GM19455 (cell line): ENCODE measurements around the gene PAIP2.
"Not testable (repeated sequence)": the region's sequence is repeated elsewhere in the genome, so short reads cannot be mapped to it uniquely, and the experiment has no call there.

Source experiments
- ATAC-seq: cut with Tn5 transposase; IDR thresholded peaks from one replicate; pipeline ENCODE4 v1.9.1; 2021; ENCODE audit not compliant: unreplicated experiment

PAIP2 gene, protein sequence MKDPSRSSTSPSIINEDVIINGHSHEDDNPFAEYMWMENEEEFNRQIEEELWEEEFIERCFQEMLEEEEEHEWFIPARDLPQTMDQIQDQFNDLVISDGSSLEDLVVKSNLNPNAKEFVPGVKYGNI

DNA sequence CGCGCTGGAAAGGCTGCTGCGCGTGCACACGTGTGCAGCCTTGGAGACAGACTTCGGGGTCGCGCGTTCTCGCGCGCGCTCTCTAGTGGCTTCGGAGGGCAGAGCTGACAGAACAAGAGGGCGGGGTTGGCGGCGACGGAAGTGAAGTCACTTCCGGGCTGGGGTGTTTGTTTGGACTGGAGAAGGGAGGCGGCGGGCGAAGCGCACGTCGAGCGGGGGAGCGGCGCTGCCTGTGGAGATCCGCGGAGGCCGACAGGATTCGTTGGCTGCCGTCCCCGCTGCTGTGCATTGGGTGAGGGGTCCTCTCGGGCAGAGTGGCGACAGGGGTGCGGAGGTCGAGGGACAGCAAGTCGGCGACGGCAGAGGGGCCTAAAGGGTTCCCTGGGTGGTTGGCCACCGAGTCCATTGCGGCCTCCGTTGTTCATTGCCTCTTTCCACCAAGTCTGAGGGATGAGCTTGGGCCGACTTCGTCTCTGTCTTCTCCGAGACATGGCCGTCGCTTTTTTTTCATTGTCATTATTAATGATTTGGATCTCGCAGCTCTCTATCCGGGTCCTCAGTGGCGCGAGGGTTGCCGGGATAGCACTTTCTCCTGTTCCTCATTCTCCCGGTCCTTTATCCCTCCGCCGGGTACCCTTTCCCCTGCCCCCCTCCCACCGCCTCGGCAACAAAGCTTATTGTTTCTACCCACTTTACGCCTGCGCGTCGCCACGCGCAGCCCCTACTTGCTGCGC is at the start of gene PAIP2:
Gene PAIP2, plus strand, starts transcription at position 166 of the 734 bp plus-strand sequence. CDS start 21,931 bp downstream, outside the sequence.
- ATAC-seq, result peak; percentile 89

DNA sequence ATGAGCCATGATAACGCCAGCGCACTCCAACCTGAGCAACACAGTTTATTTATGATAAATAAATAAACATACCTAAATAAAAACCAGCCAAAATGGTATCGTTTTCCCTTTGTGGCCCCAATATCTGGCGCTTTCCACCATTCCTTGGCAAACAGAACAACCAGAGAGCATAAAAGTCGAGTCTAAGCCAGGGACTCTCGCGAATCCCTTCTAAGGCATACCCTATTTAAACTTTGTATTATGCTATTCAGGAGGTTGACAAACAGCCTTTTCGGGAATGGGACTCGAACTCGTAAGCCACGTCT is 48.5 kb upstream of the PAIP2 start:
- ATAC-seq, result no peak

DNA sequence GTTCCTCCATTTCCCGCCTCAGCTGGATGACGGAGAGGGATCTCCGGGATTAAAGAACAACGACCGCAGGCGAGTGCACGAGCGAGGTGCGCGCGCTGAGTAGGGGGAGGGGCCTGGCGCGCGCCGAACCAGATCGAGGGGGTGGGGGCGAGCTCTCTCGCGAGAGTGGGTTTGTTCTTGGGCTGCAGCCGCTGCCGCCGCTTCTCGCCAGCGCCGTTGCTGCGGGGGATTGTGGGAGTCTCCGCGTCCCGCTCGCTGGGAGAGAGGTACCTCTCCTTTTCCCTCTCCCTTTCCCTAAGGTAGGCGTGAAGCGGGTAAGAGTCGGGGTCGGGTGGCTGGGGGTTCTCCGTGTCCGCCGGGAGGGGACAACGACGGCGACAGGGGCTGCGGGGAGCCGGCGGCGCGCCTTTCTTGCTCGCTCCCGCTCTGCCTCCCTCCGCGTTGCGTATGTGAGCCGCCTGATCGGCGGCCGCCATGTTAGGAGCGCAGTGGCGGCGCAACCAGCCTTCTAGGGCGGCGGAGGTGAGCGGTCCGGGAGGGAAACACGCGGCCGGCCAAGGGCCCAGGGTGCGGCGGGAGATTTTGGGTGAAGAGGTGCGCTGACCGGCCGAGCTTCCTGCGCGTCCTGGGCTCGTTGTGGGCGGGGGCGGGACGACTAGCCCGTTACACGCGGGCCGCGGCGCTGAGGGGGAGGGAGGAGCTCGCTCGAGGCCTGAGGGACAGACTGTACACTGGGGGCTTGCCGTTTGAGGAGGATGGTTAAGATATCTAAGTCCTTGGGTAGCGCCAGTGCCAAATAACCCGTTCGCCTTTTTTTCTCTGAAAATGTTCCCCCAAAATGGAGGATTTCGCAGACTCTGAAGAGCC is 47.9 kb upstream of the PAIP2 start, which contains the start of gene MATR3:
Gene MATR3, plus strand, starts transcription at position 234 of the 867 bp plus-strand sequence. CDS start 13,676 bp downstream, outside the sequence.
- ATAC-seq, result peak; percentile 76

DNA sequence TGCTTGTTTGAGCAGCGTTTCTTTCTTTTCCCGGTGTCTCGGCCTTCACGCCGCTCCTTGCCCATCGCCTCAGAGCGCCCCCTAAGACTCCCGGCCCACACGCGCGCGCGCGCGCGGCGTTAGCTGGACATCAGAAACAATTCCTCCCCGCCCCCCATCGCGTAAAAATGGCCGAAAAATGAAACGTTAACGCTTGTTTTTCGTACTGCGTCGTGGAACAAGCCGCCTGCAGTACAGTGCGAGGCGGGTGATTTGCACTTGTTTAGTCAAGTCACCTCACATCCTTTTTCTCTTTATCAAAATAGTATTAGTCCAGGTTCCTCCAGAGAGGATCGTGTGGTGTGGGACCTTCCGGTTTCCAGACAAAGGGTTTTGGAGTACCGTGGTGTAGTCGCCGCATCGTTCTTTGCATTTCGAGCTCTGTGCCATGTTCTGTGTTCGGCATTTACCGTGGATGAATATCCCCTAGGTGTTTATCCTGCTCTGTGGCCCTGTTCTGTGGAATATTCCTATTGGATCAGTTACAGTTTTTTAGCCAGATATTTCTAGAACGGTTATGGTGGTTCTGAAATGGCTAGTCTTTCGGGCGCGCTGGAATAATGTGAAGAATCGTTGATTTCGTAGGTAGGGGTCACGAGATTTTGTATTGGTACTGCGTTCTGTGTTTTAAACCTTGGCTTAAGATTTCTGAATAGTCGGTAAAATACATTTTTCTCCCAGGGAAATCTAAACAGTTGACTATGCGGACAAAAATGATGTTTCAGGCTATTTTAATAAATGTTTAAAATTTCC is 47.1 kb upstream of the PAIP2 start:
- ATAC-seq, result peak; percentile 36

DNA sequence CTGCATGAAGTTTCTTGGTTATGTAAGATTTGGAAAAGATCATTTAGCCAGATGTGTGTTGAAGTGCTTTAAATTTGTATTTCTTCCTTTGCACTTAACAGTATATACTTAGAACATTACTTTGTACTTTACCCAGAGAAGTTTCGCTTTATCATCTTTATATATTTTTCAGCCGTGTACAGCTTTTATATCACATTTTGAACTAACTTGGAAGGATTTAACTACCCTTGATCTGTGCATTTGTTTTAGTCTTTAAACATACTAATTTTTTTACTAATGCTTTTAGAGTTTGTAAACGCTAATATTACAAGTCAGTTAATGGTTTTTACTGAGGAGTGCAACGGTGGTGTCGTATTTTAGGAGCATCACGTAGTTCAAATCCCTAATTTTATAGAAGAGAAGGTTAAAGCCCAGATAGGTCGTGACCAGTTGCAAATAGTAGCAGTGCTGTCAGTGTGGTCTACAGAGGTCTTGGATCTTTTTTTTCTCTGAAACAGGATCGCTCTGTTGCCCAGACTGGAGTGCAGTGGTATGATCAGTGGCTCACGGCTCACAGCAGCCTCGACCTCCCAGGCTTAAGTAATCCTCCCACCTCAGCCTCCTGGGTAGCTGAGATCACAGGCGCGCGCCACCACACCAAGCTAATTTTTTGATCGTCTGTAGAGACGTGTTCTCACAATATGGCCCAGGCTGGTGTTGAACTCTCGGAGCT is 46.2 kb upstream of the PAIP2 start:
- ATAC-seq, result no peak

DNA sequence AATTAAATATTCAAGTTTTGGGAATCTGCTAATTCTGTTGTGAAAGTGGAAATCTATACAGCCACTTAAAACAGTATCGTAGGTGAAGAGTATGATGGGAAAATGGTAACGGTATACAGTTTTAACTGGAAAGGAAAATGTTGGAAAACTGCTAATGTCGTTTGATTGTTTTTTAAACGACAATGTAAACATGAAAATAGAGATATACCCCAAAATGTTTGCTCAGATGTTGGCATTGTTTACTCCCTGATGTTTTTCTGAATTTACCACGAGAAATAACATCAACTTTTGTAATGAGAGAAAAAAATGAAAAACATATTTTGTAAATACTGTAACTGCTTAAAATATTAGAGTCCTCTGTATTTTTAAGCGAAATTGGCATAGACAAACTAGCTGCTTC is 45.5 kb upstream of the PAIP2 start:
- no peak for ATAC-seq

DNA sequence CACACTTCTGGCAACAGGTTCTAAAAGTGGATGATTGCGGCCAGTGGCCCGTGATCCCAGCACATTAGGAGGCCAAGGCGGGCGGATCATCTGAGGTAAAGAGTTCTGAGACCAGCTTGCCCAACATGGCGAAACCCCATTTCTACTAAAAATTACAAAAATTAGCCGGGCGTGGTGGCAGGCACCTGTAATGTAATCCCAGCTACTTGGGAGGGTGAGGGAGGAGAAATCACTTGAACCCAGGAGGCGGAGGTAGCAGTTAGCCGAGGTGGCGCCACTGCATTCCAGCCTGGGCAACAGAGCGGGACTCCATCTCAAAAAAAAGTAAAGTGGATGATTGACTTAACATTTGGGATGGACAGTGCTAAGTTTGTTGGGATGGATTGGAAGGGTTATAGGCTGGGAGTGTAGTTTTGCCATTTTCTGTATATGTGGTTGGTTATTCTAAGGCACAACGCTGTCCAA is 44.8 kb upstream of the PAIP2 start:
- ATAC-seq, result no peak

DNA sequence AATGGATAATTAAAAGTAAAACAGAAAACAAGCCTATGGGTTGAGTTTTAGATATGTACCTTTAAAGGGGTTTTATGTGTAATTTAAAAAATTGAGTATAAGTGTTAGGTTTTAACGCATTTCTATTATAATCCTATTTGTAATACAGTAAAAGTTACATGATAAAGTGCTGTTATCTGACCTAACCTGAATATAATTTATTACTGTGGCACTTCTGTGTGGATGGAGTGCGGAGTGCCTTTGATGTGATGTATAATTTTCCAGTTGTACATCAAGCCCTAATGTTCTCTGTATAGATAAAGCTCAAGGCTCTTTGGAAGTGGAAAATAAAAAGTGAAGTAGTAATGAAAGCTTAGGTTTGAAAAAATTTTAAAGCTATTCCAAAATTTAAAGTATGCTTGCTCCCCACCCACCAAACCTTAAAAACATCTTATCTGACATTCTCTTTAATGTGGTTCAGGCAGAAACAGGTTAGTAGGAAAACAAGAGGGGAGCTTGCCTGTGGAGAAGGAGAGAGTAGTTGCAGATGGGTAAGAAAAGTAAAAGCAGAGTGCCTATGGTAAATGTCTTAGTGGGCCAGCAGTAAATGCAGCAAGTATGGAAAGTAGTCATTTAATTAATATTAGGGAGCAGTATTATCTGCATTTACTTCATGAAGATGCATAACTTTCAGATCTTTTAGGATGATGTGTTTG is 44.1 kb upstream of the PAIP2 start:
- no peak for ATAC-seq

DNA sequence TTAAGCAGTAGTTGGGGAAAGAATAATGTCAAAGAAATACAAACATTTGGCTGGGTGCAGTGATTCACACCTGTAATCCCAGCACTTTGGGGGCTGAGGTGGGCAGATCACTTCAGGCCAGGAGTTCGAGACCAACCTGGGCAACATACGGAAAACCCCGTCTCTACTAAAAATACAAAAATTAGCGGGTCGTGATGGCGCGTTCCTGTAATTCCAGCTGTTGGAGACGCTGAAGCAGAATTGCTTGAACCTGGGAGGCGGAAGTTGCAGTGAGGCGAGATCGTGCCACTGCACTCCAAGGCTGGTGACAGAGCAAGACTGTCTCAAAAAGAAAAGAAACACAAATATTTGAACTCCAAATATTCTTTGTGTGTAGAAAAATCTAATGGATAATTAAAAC is 43.4 kb upstream of the PAIP2 start:
- no peak for ATAC-seq

DNA sequence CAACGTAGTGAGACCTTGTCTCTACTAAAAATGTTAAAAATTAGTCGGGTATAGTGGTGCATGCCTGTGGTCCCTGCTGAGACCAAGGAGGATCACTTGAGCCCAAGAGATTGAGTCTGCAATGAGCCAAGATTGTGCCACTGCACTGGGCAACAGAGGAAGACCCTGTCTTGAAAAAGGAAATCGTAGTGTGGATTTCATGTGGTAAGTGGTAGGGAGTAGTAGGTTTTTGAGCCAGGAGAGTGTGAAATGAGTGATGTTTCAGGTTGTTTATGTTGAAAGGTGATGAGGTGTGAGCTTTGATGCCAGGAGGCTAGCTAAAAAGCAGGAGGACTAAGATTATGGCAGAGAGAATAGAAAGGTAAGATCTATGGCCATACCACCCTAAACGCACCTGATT is 42.2 kb upstream of the PAIP2 start:
- no peak for ATAC-seq

DNA sequence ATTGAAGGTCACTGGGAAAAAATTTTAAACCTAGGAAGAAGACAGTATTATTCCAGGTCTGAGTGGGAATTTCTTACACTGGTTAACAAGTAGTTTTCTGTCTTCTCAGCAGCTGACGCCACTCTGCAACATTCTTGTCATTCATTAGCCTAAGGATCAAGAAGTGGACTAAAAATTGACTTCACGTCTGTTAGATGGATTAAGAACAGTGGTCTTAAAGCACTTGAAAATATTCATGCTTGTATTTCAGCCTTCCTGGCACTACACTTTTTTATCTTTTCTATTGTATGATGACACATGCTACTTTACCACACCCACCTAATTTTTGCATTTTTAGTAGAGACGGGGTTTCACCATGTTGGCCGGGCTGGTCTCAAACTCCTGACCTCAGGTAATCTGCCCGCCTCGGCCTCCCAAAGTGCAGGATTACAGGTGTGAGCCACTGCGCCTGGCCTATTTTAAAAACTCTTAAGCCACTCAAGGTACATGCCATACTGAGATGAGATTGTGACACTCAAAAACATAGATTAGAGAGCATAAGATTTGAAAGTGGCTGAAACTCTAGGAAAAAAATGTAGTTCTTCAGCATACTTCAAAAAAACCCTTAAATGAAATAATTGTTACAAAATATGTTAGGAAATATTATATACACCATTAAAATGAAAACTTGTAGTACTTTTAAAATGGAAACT is 39.7 kb upstream of the PAIP2 start:
- ATAC-seq, result no peak

DNA sequence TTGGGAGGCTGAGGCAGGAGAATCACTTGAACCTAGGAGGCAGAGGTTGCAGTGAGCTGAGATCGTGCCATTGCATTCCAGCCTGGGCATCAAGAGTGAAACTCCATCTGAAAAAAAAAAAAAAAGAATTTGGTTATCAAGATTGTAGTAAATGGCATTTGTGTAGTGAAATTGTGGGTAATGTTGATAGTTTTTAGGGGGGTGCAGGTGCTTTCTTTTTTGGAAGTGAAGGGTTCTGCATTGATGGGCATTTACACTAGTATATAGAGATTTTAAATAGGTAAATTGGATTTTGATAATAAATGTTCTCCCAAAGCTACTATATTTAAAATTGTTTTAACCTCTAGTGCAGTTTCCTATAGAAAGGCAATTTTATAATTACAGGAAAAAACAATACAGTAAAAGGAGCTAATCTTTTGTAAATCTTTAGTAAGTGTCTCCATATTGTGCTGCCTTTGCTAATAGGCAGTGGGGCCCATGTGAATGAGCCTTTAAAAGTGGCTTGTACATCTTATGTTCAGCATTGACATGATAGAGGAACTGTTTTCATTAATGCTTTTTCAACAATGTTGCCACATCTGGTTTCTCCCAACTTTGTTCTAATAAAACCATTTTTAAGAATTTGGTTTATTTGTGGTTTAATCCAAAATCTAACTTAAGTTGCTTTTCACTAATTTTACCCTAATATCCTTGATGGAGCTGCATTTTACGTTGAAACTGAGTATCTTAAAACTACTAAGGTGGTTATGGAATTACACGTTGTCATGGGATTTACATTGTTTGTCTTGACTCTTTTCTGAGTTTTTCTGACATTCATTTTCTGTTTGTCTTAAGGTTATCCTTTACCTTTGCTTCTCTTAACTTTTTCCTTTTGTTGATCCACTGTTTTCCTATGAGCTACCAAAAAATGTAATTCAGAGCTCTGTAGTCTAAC is 37.0 kb upstream of the PAIP2 start:
- no peak for ATAC-seq

DNA sequence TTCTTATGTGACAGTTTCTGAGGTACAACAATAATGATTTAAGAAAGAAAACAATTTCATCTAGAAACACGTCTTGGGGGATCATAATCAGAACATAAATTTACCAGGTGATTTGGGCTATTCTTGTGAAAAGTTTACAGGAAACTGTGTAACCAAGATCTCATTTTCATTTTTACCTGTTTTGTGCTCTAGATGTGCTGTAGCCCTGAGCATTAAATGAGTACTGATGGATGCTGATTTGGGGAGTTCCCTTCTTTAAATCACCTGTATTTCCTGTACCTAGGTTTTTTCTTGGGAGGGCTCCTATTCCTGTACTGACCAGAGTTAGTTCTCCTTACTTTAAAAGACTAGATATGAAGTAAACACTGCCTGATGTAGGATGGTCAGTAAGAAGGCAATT is 35.5 kb upstream of the PAIP2 start:
- no peak for ATAC-seq

DNA sequence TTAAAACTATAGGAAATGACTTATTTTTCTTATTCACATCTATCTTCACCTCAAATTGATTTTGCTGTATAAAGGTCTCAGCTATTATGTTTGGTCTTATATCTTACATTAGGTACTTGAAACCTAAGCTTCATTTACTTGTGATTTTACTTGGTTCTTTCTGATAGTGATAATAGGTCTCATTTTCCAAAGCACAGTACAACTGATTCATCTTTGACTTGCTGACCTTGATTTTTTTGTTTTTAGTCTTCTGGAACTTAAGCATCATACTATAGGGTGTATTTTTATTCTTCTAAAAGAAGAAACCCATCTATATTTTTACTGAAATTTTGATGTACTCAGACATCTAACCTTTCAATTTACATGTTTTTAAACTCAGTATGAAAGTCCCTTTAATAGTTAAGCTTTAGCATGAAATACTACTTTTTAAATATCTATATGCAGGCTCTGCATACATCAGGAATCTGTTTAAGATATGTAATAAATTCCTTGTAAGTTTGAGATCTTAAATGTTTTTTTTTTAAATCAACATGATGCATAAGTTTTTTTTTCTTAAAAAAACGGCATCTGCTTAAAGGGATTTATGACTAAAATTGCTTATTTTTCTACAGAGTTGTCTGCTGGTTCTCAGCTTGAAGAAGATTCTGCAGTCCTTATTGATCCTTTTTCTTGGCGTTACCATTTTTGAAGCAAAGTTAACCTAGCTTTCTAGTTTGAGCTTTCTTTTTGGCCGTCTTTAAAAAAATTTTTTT is 34.9 kb upstream of the PAIP2 start:
- ATAC-seq, result no peak

DNA sequence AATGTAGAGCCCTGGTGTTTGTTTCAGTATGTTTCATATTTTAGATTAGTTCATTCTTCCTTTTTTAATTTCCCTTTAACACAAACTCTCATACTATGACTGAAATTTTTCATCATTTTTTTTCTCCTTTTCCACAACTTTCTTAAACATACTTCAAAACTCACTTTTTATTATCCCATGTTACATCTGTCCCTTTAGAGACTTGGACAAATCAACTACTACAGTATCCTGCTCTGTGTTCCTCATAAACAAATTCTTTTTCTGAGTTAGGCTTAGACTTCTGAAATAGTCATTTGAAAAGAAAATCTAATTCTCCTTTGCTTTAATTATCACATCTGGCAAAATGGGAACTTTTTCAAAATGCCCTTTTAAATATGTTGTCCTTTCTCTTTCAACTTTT is 32.9 kb upstream of the PAIP2 start:
- ATAC-seq, result no peak

DNA sequence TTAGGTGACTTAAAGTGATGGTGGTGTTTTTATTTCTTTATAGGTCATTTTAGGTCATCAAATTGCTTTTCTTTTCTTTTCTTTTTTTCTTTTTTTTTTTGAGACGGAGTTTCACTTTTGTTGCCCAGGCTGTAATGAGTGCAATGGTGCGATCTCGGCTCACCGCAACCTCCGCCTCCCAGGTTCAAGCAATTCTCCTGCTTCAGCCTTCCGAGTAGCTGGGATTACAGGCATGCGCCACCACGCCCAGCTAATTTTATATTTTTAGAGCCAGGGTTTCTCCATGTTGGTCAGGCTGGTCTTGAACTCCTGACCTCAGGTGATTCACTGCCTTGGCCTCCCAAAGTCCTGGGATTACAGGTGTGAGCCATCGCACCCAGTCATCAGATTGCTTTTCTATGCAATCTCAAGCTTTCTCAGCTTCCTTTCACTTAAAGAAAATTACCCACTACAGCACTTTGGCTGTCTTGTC is 30.9 kb upstream of the PAIP2 start:
- not testable (repeated sequence) for ATAC-seq

DNA sequence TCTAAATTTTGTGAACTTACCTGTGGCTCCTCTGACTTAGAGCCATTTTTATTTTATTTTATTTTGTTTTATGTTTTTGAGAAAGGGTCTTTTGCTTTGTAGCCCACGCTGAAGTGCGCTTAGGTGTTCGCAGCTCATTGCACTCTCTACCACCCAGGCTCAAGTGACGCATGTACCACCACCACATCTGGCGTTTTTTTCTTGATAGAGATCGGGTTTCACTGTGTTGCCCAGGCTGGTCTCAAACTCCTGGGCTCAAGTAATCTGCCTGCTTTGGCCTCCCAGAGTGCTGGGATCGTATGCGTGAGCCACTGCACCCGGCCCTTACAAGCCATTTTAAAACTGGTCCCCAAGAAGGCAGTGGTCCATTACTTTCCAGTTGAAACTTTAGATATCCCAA is 29.6 kb upstream of the PAIP2 start:
- no peak for ATAC-seq
